ENCODE results near the gene ZNF487.

DNA sequence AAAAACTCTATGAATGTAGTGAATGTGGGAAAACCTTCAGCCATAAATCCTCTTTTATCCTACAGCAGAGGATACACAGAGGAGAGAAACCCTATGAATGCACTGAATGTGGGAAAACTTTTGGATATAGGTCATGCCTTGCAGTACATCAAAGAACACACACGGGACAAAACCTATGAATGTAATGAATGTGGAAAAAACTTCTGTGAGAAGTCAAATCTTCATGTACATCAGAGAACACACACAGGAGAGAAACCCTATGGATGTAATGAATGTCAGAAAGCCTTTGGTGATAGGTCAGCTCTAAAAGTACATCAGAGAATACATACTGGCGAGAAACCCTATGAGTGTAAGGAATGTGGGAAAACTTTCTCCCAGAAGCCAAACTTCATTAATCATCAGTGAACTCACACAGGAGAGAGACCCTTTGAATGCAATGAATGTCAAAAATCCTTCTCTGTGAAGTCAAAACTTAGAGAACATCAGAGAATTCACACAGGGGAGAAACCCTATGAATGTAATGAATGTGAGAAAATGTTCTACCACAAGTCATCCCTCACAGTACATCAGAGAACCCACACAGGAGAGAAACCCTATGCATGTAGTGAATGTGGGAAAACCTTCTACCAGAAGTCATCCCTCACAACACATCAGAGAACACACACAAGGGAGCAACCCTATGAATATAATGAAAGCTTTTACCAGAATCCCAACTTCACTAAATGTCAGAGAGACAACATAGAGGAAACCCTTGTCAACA, 45.6 kb downstream of the ZNF487 start:
- TF ChIP-seq ZNF138 (CRISPR knock-in tag; IDR thresholded peaks at IDR 0.05; ENCODE audit: low read depth) (no peak), FOXM1 (CRISPR knock-in tag; IDR thresholded peaks at IDR 0.05) (no peak), CBX2 (IDR thresholded peaks at IDR 0.05; ENCODE audit: low read depth, low read length) (no peak), CBX2 (CRISPR knock-in tag; IDR thresholded peaks at IDR 0.05; ENCODE audit: low read depth) (no peak), BRCA1 (CRISPR knock-in tag; IDR thresholded peaks at IDR 0.05) (no peak), POLR2AphosphoS5 (IDR thresholded peaks at IDR 0.05; ENCODE audit: low read depth, low read length) (no peak), SMAD1 (CRISPR knock-in tag; IDR thresholded peaks at IDR 0.05; ENCODE audit: borderline replicate concordance, low read depth) (no peak), ZZZ3 (CRISPR knock-in tag; IDR thresholded peaks at IDR 0.05; ENCODE audit: borderline replicate concordance) (no peak), ZNF124 (CRISPR knock-in tag; IDR thresholded peaks at IDR 0.05) (no peak), PTBP1 (IDR thresholded peaks at IDR 0.05; ENCODE audit: low read depth, low read length, poor library complexity, severe bottlenecking) (no peak), BRD4 (CRISPR knock-in tag; IDR thresholded peaks at IDR 0.05) (no peak)
- TF ChIP-seq, protein P1, sequence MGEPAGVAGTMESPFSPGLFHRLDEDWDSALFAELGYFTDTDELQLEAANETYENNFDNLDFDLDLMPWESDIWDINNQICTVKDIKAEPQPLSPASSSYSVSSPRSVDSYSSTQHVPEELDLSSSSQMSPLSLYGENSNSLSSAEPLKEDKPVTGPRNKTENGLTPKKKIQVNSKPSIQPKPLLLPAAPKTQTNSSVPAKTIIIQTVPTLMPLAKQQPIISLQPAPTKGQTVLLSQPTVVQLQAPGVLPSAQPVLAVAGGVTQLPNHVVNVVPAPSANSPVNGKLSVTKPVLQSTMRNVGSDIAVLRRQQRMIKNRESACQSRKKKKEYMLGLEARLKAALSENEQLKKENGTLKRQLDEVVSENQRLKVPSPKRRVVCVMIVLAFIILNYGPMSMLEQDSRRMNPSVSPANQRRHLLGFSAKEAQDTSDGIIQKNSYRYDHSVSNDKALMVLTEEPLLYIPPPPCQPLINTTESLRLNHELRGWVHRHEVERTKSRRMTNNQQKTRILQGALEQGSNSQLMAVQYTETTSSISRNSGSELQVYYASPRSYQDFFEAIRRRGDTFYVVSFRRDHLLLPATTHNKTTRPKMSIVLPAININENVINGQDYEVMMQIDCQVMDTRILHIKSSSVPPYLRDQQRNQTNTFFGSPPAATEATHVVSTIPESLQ (CRISPR knock-in tag; conservative IDR thresholded peaks at IDR 0.05): no peak
- TF ChIP-seq, protein P2, sequence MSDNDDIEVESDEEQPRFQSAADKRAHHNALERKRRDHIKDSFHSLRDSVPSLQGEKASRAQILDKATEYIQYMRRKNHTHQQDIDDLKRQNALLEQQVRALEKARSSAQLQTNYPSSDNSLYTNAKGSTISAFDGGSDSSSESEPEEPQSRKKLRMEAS (IDR thresholded peaks at IDR 0.05): no peak
- TF ChIP-seq, protein P3, sequence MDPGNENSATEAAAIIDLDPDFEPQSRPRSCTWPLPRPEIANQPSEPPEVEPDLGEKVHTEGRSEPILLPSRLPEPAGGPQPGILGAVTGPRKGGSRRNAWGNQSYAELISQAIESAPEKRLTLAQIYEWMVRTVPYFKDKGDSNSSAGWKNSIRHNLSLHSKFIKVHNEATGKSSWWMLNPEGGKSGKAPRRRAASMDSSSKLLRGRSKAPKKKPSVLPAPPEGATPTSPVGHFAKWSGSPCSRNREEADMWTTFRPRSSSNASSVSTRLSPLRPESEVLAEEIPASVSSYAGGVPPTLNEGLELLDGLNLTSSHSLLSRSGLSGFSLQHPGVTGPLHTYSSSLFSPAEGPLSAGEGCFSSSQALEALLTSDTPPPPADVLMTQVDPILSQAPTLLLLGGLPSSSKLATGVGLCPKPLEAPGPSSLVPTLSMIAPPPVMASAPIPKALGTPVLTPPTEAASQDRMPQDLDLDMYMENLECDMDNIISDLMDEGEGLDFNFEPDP (CRISPR knock-in tag; conservative IDR thresholded peaks at IDR 0.05): no peak
- TF ChIP-seq, protein P4, sequence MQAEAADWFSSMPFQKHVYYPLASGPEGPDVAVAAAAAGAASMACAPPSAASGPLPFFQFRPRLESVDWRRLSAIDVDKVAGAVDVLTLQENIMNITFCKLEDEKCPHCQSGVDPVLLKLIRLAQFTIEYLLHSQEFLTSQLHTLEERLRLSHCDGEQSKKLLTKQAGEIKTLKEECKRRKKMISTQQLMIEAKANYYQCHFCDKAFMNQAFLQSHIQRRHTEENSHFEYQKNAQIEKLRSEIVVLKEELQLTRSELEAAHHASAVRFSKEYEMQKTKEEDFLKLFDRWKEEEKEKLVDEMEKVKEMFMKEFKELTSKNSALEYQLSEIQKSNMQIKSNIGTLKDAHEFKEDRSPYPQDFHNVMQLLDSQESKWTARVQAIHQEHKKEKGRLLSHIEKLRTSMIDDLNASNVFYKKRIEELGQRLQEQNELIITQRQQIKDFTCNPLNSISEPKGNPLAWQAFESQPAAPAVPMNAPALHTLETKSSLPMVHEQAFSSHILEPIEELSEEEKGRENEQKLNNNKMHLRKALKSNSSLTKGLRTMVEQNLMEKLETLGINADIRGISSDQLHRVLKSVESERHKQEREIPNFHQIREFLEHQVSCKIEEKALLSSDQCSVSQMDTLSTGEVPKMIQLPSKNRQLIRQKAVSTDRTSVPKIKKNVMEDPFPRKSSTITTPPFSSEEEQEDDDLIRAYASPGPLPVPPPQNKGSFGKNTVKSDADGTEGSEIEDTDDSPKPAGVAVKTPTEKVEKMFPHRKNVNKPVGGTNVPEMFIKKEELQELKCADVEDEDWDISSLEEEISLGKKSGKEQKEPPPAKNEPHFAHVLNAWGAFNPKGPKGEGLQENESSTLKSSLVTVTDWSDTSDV (CRISPR knock-in tag; IDR thresholded peaks at IDR 0.05): no peak

Measured in HepG2 (cell line).